NCI-H526 treated with DMSO at 0.1 percent for 48 hours (cell line): ENCODE data around the gene SCAMP4.

ENCODE experiments used
- DNase-seq: peaks from one replicate; lab custom pipeline; 2025; lab: John Stamatoyannopoulos, UW

Gene SCAMP4, protein sequence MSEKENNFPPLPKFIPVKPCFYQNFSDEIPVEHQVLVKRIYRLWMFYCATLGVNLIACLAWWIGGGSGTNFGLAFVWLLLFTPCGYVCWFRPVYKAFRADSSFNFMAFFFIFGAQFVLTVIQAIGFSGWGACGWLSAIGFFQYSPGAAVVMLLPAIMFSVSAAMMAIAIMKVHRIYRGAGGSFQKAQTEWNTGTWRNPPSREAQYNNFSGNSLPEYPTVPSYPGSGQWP

DNA sequence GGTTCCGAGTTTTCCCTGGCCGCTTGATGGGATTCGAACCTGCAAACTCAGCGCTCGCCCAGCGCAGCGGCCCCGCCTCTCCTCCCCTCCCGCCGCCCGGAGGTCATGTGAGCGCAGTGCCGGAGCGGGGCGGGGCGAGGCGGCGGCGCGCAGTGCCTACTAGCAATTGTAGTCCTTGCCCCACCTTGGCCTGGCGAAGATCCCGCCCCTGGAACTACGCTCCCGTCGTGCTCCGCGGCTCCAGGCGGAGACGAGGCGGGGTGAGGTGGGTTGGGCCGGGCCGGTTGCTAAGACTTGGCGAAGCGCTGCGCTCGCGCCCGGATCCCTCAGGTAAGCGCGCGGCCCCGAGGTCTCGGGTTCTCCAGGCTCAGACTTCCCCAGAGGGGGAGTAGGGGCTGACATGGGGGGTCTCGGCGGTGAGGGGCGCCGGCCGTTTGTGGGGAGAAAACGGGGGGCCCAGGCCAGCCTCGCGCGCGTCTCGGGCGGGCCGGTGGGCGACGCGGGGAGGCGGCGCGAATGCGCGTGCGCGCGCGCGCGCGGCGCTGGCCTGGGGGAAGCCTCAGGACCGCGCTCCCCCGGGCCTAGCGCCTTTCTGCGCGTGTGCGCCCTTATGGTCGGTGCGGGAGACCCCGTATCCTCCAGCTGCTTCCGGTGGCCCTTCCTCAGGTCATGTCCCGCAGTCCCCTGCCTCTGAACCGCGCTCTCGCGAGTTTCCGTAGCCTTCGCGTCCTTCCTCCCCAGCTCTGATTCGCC lies at the start of gene SCAMP4, which contains the start of gene ADAT3:
Gene SCAMP4 (plus strand): TSS at position 290 of the 753 bp plus-strand sequence. CDS start 9,621 bp downstream, outside the sequence.
Gene ADAT3 (plus strand): TSS at position 290 of the 753 bp plus-strand sequence. CDS start 6,649 bp downstream, outside the sequence.
- peak; percentile 92 for DNase-seq

DNA sequence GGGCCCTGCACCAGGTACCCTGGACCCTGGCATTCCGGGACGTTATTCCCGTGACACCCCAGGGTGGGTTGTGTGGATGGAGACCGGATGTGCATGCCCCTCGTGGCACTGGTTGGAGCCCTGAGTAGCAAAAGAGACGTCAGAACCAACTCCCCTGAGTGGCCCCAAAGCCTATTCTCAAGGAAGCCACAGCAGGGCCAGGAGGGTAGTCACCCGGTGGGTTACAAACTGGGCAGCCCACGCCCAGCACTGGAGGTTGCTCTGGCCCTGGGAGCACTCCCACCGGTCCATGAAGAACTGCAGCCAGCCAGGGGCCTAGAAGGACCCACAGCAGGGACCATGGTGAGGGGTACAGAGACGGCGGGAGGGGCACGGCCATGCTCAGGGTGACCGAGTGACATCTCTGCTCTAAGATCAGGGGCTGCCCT lies 49.4 kb upstream of the SCAMP4 start:
- DNase-seq: no peak

DNA sequence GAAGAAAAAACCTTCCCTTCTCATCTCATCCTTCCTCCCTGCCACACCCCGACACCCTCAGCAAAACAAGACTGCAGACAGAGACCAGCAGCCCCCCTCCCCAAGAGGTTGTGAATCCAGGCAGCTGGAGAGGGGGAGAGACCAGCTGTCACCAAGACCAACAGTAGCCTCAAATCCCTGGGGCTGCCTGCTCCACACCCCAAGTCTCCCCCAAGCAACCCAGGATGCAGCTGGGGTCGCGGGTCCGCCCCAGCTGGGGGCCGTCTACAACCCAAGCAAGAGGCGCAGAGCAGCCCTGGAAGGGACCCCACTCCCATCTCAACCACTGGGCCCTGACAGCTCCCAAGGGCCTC lies 48.9 kb upstream of the SCAMP4 start:
- no peak for DNase-seq

DNA sequence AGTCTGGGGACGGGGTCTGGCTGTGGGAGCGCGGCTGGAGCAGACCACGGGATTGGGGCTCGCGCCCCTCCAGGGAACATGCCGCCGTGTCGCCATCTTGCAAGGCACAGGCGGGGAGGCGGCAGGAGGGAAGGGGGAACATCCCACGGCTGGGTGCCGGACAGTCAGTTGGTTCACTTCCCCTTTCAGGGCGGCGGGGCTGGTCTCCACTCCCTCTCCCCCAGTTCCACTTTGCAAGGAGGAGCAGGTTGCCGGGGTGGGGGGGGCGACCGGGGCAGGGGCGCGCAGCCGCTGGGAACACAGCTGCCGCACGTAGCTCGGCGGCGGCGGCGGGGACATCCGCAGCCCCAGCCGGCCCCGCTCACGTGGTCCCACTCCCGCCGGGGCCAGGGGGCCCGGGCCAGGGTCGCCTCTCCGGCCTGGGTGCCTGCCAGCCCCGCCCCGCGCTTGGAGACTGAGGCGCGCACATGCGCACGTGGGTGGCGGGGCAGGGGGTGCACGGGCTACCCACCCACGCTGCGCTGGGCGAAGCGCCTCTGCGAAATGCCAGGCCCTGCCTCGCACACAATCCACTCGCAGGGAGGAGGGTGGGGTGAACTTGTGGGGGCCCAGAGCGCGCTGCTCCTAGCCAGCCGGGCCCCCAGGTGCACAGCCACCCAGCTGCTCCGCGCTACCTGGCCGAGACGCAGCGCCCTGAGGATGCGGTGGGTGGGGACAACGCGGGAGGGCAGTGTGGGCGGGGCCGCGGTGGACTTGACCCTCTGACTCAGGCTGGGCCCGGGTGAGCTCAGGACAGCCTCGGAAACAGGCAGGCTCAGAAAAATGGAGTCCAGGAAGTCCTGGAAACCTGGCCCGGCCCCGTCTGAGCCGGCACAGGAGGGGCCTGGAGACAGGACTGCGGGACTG lies 48.2 kb upstream of the SCAMP4 start:
- DNase-seq: no peak

DNA sequence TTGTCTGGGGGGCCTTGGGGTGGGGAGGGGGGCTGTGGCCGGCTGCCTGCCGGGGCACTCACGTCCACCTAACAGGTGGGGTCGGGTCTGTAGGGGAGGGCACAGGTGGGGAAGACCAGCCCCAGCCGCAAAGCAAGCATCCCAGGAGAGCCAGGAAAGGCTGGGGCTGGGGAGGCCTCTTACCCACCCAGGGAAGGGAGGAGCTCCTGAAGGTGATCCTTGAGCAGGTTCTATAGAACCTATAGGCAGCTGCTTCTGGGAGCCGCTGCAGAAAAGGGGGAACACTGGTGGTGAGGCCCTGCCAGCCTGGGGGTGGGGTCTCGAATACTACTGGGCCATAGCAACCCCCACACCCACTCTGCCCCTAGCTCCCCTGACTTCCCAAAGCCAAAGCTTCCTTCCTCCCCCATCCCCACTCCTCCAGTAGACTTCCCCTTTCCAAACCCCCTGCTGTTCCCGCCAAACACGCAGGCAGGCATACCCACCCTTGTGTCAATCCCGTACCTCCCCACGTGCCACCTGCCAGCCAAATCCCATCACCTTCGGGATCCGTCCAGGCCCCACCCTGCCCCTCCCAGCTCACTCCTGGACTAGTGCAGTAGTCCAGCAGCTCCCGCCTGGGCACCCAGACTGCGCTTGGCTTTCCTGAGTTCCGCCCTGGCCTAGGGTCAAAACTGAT lies 47.4 kb upstream of the SCAMP4 start:
- no peak for DNase-seq

DNA sequence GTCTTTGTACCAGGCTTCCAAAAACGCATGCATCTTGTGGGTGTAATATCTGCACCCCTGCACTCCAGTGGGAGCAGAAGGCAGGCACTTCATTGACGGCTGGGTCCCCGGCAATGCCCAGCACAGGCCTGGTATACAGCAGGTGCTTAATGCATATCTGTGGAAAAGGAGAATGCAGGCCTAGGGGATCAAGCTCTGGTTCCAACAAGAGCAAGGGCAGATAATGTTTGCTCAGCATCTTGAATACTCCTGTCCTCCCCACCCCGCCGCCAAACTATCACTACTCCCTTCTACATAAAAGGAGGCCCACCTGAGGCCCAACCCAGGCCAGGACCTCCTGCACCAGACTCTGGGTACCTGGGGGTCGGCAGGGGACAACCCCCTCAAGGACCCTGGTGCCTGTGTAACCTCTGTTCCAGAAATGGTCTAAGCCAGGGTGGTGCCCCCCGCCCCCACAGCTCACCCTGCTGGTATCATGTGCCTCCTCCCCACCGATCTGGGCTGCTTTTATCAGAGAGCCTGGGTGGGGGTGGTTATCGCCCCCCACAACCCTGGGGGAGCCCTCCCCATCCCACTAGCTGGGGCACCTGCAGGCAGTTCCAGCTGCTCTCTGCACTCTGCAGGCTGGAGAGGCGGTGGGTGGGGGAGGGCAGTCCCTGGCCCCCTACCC lies 46.7 kb upstream of the SCAMP4 start:
- DNase-seq: no peak

DNA sequence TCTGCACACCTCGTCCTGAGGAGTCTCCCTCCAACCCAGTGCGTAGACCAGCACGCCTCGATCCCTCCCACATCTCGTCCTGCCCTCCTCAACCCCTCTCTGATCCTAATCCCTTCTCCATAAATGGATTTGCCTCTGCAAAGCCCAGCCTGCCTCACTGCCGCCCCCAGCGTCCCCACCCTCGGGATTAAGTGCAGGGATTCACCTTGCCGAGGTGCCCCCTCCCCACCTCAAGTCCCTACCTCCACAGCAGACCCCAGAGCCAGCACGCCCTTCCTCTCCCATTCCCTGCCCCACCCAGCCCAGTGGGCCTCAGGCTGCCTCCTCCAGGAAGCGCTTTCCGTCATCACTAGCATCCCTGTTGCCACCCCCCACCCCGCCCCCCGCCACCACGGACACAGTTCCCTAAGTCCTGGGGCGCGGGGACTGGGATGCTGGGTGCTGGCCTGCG lies 45.8 kb upstream of the SCAMP4 start:
- no peak for DNase-seq

DNA sequence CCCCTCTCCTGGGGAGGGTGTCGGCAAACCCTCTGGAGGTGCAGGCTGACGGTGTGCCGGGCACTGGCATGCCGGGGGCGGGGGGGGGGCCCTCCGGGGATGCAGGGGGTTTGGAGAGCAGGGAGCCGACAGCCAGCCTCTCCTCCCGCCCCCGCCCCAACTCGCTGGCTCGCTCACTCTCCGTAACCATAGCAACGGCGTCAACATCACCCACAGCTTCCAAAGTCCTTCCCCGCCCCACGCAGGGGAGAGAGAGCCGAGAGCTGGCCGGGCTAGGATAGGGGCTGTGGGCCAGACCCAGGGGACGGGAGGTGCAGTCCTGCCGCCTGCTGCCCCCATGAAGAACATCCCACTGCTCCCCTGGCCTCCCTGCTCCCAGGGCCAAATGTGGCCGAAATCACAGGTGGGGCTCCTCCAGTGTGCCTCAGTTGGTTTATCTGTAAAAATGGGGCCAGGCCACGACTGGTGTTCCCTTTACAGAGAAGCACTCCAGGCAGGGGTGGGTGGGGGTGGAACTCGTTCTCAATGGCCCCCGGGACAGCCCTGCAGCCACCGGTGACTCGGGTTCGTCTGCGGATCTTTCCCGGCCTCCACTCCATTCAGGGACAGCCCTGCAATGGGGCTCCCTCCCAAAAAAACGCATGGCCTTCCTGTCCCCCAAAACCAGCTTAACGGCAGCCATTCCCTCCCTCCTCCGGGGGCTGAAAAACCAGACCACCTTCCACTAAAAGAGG lies 45.0 kb upstream of the SCAMP4 start:
- peak; percentile 13 for DNase-seq

DNA sequence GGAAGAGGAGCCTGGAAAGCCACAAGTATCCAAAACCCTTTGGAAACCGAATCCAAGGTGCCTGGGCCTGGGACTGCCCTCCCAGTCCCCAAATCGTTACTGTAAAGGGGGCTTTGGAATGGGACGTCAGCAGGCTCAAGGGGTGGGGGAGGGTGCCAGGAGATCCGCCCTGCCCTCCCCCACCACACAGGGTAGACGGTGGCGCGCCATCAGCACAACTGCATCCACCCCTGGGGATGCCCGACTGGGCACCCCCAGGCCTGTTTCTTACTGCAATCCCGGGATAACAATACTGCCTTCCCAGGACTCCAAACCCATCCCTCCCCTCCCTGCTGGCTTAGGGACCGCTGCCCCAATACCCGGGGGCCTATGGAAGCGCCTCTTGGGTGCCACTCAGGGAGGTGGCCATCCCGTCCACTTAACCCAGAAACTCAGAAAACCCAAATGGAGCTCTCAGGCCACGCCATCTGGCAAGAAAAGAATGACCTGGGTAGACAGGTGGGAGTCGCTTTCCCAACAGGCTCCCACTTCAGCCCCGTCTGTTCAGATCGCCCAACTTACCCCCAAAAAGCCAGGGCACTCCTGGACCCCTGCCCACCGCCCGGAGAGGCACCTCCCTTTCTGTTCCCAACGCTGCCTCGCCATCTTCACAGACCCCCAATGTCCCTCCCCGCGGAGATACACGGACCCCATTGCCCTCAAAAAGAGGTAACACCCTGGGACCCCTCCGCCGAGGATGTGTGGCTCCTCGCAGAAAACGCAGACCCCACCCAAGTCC lies 44.2 kb upstream of the SCAMP4 start:
- no peak for DNase-seq

DNA sequence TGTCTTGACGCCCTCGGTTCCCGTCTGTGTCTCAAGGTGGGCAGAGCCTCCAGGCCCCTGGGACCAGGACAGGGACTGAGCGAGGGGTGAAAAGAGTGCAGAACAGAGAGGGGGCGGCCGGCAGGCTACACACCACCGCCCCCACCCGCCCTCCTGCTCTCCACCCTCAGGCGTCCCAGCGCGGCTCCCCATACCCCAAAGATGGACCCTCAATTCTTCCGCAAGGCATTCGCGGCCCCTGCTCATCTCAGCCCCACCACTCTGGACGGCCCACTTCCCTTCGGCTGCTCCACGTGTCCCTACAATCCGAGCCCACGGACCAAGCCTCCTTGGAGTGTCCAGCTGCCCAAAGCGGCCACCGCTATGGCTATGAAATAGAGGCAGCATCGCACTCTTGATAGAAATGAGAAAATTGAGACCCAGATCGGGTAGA lies 43.6 kb upstream of the SCAMP4 start:
- no peak for DNase-seq

DNA sequence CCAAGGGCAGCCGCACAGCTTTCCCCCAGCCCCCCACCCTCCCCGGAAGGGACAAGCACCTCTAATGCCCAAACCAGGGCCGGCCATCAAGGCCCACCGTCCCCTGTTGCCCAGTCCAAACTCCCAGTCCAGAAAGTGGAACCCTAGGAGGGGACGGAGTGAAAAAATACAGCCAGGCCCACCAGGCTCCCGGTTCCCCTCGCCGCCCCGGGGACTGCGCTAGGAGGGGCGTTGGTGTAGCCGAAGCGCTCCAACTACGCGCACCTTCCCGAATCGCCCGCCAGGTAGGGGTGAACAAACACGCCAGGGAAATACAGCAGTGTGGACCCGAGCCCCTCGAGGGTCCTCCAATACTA lies 43.2 kb upstream of the SCAMP4 start:
- no peak for DNase-seq

DNA sequence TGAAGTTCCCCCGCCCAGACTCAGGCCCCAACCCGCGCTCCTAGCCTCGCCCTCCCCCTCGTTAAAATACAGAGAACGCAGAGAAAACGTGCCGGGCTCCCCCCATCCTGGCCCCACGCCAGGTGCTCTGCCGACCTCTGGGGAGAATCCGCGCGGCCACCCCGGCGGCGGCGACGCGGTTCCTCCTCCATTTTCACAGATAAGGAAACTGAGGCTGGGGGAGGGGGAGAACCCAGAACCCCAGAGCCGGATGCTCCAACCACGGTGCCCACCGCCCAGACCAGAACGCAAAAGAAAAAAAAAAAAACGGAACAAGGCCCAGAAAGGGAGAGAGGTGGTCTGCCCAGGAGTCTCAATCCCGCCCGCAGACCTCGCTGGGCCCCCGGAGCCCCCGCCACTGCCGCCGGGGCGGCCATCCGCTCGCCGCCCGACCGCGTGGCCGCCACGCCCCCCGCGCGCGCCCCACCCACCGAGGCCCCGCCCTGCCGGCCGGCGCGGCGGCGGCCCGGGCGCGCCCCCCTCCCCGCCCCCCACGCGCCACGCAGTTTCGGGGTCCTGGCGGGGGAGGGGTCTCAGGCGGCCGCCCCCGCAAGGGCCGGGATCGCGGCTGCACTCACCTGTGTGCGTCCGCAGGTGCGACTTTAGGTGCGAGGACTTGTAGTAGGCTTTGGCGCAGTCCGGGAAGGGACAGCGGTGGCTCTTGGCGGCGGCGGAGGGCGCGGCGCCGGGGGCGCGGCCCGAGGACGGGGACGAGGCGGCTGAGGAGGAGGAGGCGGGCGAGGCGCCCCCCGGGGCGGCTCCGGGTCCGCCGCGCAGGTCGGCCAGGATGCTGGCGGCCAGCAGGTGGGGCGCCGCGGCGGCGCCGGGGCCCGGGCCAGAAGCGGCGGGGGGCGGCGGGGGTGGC lies 42.5 kb upstream of the SCAMP4 start:
- no peak for DNase-seq

DNA sequence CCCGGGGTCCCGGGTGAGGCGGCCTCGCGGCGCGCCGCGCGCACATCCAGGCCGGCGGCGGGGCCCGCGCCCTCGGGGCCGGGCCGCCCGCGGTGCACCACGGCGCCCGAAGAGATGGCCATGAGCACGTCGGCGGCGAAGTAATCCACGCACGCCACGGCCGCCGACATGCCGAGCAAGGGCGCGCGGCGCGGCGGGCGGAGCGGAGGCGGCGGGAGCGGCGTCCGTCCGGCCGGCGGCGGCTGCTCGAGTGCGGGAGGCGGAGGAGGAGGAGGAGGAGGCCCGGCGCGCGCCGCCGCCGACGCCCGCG lies 41.9 kb upstream of the SCAMP4 start, which contains the start of gene KLF16:
Gene KLF16 (minus strand): TSS at position 252 of the 310 bp plus-strand sequence. CDS start 82 bp downstream, at position 170.
- DNase-seq: no peak

DNA sequence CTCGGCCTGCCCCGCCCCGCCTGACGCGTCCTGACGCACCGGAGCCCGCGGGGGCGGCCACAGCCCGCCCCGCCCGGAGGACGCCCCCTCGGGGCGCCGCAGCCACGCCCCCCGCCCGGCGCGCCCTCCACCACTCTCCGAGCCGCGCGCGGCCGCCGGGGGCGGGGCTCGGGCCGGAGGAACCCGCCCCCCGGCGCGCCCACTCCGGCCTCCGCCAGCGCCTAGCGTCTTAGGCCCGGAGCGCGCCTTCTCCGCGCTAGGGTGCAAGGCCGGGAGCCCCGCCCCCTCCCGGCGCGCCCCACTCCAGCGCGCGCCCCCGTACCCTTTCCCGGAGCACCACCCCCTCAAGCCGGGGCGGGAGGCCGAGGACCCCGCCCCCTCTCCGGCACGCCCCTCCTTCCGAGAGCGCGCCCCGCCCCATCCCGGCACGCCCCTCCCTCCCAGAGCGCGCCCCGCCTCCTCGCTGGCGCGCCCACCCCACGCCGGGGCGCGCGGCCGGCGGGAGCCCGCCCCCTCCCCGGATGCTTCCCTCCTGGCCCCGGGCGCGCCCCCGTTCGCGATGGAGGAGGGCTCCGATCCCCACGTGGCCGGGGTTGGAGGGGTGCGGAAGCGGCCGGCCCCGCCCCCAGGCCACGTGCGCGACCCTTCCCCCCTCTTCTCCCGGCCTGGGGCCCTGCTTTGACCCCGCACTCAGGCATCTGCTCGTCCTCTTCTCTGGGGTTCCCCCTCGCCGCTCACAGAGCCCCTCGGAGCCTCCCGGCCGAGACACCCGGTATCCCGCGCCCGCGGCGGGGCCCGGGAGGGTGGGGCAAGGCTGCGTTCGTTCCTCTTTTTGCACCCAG lies 41.3 kb upstream of the SCAMP4 start:
- peak; percentile 75 for DNase-seq

DNA sequence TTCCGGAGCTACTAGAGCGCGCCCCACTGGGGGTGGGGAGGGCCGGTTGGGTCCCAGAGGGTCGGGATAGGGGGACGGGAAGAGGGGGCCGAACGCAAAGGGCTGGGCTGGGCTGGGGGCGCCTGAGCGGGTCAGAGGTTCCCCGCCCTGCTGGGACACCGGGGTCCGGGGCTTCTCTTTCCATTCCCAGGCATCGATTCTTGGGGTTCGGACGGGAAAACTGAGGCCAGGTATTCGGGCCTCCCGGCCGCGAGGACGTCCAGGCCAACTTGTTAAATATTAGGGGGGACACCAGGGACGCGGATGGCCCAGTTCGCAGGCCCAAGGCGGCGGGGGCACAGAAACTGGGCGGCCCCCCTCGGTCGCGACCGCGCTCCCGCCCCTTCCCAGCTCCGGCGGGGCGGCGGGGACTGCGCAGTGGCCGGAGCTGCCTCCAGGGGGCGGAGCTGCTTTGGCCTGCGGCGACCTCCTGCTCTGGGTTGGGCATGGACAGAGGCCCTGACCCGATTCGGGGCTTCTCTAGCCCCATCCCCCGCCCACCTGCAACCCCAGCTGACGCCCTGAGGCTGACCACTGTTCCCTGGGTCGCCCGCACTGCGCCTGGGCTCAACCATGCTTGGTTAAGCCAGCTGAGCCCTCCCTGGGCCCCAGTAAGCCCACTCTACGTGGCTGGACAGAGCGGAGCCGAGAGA lies 40.6 kb upstream of the SCAMP4 start:
- DNase-seq: no peak

DNA sequence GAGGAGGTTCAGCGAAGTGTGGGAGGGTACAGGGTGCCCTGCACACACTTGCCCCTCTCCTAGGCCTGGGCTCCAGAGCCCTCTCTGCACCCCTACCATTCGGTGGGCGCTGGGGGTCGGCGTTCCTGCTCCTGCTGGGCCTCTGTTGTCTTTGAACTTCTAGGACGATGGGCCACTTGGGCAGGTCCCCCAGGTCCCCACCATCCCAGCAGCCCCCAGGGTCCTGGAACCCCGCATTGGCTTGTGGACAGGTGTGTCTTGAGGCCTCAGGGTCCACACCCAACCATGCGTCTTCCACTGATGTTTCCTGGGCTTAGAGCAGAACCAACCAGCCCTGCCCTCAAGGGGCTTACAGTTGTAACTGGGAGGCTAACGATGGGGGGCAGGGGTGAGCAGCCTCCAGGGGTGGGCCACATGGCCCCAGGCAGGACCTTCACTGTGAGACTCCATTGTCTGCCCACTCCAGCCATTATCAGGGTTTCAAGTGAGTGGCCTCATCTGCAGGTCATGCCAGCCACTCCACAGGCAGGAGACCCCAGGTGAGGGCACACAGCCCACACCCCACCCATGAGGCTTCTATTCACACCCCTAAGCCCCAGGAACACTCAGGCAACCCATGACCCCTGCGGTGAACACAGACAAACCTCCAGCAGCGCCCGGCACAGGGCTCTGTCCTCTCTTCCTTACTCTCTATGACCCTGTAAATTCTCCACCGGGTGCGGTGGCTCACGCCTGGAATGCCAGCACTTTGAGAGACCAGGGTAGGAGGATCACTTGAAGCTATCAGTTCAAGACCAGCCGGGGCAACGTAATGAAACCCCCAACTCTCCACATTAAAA lies 39.8 kb upstream of the SCAMP4 start:
- DNase-seq: no peak
